HepG2 (cell line): Measurements from ENCODE around the gene DOK1. TPM values are rescaled to one million over a fixed set of nuclear protein-coding genes. Genes with fewer than 3 reads are reported as not detected.

ENCODE experiments used
- CEBPB ChIP-seq: IDR thresholded peaks from 2 replicates; pipeline ENCODE4 v1.6.1; 2011; ENCODE audit warnings: low read depth, low read length, improper control_type of control experiment, borderline replicate concordance
- DPF2 ChIP-seq: sonication (generic); formaldehyde crosslinking; IDR thresholded peaks from 2 replicates; pipeline ENCODE4 v1.4.0; 2020; ENCODE audit warnings: mild to moderate bottlenecking, low read depth, missing genetic modification reagents, borderline replicate concordance
- ERF ChIP-seq: IDR thresholded peaks from 2 replicates; pipeline ENCODE4 v1.6.1; 2018; ENCODE audit warnings: missing biosample characterization, missing genetic modification reagents
- KDM5B ChIP-seq: sonication (generic); formaldehyde crosslinking; IDR thresholded peaks from 2 replicates; pipeline ENCODE4 v1.4.0; 2020; ENCODE audit warnings: missing genetic modification reagents, mild to moderate bottlenecking, borderline replicate concordance
- MBNL3 ChIP-seq: fragments of 250-450 bp; sonication (Bioruptor Pico); conservative IDR thresholded peaks from 2 replicates; pipeline ENCODE4 v1.8.0; 2022; ENCODE audit warnings: mild to moderate bottlenecking, inconsistent platforms
- PITX1 ChIP-seq: sonication (generic); formaldehyde crosslinking; IDR thresholded peaks from 2 replicates; pipeline ENCODE4 v1.5.1; 2020; ENCODE audit warnings: mild to moderate bottlenecking, missing genetic modification reagents
- SOX6 ChIP-seq, 2 experiments: fragments of 450-650 bp in 1 of 2; sonication (generic) in 1 of 2; formaldehyde crosslinking in 1 of 2; IDR thresholded peaks; 2 replicates each; pipeline versions ENCODE4 v1.4.0 to v1.6.1; 2017 to 2020; ENCODE audit warnings: antibody characterized with exemption in 1 of 2, mild to moderate bottlenecking in 1 of 2, missing genetic modification reagents in 1 of 2
- SSRP1 ChIP-seq: IDR thresholded peaks from 2 replicates; pipeline ENCODE4 v1.6.1; 2016; ENCODE audit warnings: control low read depth
- STAG1 ChIP-seq: sonication (generic); formaldehyde crosslinking; IDR thresholded peaks from 2 replicates; pipeline ENCODE4 v1.4.0; 2020; ENCODE audit warnings: missing genetic modification reagents
- ZBTB8A ChIP-seq: sonication (generic); formaldehyde crosslinking; IDR thresholded peaks from 2 replicates; pipeline ENCODE4 v1.4.0; 2020; ENCODE audit warnings: mild to moderate bottlenecking, low read depth, missing genetic modification reagents, borderline replicate concordance
- polyA plus RNA-seq, 8 experiments: library from polyadenylated mRNA; depleted of rRNA in 3 of 8; stranded (reverse) in 7 of 8; unstranded in 1 of 8; fragments of >200 nt; fragmentation: Illumina TruSeq in 4 of 8; extraction: Trizol in 4 of 8; gene quantifications; 2 replicates each; pipeline versions ENCODE4 v1.2.1 to v1.2.3, GENCODE V29; 2011 to 2016; ENCODE audit warnings: low read depth in 4 of 8, missing spikeins in 1 of 8, mixed read lengths in 1 of 8; ENCODE audit not compliant: insufficient read depth in 1 of 8
- total RNA-seq, 5 experiments: library from RNA; depleted of rRNA; stranded (reverse); fragments of >200 nt; fragmentation: Illumina TruSeq; extraction: Trizol; gene quantifications; 2 replicates each; pipeline ENCODE4 v1.2.3, GENCODE V29; 2016; ENCODE audit warnings: low read depth in 1 of 5
- TF ChIP-seq, protein P1 (sequence below), 2 experiments: sonication (generic) in 1 of 2; formaldehyde crosslinking in 1 of 2; IDR thresholded peaks; 2 replicates each; pipeline versions ENCODE4 v1.5.1 to v1.6.1; 2011 to 2020; ENCODE audit warnings: borderline replicate concordance in 1 of 2, low read depth in 1 of 2, low read length in 1 of 2, mild to moderate bottlenecking in 1 of 2, missing genetic modification reagents in 1 of 2, moderate library complexity in 1 of 2
- TF ChIP-seq, protein P2 (sequence below): sonication (generic); formaldehyde crosslinking; IDR thresholded peaks from 2 replicates; pipeline ENCODE4 v1.8.1; 2023; ENCODE audit warnings: missing genetic modification reagents, mild to moderate bottlenecking, borderline replicate concordance
- TF ChIP-seq, protein P3 (sequence below), 2 experiments: sonication (generic) in 1 of 2; formaldehyde crosslinking in 1 of 2; IDR thresholded peaks; 2 replicates each; pipeline versions ENCODE4 v1.4.0 to v1.6.1; 2018 to 2020; ENCODE audit warnings: missing genetic modification reagents in 2 of 2, borderline replicate concordance in 1 of 2, low read depth in 1 of 2, mild to moderate bottlenecking in 1 of 2, missing biosample characterization in 1 of 2
- TF ChIP-seq, protein P4 (sequence below): sonication (generic); formaldehyde crosslinking; IDR thresholded peaks from 2 replicates; pipeline ENCODE4 v1.4.0; 2020; ENCODE audit warnings: missing genetic modification reagents, borderline replicate concordance
- TF ChIP-seq, protein P5 (sequence below): sonication (generic); formaldehyde crosslinking; conservative IDR thresholded peaks from 2 replicates; pipeline ENCODE4 v1.8.0; 2022; ENCODE audit warnings: missing genetic modification reagents

Gene DOK1
- total and polyA plus RNA-seq, 2 of the 13 experiments (the other 11 are each of a cell fraction or from before 2014, with no cell fraction given), result 0.53 to 0.74 TPM

DNA sequence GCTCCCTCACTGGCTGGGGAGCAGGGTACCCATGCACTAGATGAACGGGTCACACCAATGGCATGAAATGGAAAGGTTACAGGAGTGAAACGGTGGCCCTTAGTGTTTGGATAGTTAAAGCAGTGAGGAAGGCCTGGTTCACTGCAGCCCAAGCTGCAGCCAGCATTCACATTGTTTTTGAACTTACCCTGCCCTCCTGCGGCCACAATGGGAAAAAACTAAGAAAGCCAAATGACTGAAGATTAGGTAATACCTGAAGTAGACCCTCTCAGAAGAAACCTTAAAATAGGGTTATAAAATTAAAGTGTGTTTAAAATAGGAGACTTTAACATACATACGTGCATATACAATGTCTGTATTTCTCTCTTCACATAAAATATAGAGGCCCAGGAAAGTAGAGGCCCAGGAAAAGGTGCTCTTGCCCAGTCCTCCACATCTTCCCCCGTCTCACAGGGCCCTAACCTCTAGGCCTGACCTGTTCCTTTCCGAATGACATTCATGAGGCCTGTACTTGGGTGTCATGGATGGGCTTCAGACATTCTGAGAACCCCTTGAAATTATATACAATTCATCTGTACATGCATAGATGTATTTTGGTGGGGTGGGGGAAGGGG, 33.3 kb downstream of the DOK1 start (continued):
- TF ChIP-seq, protein P1, sequence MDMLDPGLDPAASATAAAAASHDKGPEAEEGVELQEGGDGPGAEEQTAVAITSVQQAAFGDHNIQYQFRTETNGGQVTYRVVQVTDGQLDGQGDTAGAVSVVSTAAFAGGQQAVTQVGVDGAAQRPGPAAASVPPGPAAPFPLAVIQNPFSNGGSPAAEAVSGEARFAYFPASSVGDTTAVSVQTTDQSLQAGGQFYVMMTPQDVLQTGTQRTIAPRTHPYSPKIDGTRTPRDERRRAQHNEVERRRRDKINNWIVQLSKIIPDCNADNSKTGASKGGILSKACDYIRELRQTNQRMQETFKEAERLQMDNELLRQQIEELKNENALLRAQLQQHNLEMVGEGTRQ (IDR thresholded peaks at IDR 0.05; ENCODE audit: low read depth, low read length), result no peak
- TF ChIP-seq, protein P1 (CRISPR knock-in tag; IDR thresholded peaks at IDR 0.05; ENCODE audit: borderline replicate concordance), result no peak
- TF ChIP-seq KDM5B (CRISPR knock-in tag) (no peak), STAG1 (CRISPR knock-in tag) (peak; percentile 96), ZBTB8A (CRISPR knock-in tag) (no peak), SOX6 (IDR thresholded peaks at IDR 0.05) (no peak), SOX6 (CRISPR knock-in tag; IDR thresholded peaks at IDR 0.05) (no peak), ERF (CRISPR knock-in tag) (0 out of 2 replicates have a peak, but pooled peaks have one; percentile 27), DPF2 (CRISPR knock-in tag) (no peak), PITX1 (no peak), SSRP1 (CRISPR knock-in tag) (no peak), MBNL3 (no peak), CEBPB (peak; percentile 46; the same call in 1 of the 2 replicates)
- TF ChIP-seq, protein P2, sequence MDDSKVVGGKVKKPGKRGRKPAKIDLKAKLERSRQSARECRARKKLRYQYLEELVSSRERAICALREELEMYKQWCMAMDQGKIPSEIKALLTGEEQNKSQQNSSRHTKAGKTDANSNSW (CRISPR knock-in tag), result no peak
- TF ChIP-seq, protein P3, sequence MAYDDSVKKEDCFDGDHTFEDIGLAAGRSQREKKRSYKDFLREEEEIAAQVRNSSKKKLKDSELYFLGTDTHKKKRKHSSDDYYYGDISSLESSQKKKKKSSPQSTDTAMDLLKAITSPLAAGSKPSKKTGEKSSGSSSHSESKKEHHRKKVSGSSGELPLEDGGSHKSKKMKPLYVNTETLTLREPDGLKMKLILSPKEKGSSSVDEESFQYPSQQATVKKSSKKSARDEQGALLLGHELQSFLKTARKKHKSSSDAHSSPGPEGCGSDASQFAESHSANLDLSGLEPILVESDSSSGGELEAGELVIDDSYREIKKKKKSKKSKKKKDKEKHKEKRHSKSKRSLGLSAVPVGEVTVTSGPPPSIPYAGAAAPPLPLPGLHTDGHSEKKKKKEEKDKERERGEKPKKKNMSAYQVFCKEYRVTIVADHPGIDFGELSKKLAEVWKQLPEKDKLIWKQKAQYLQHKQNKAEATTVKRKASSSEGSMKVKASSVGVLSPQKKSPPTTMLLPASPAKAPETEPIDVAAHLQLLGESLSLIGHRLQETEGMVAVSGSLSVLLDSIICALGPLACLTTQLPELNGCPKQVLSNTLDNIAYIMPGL (CRISPR knock-in tag; IDR thresholded peaks at IDR 0.05; ENCODE audit: borderline replicate concordance in 1 of 2, low read depth in 1 of 2), result peak; percentile 43 to 60; a peak in 3 of 4 replicates
- TF ChIP-seq, protein P4, sequence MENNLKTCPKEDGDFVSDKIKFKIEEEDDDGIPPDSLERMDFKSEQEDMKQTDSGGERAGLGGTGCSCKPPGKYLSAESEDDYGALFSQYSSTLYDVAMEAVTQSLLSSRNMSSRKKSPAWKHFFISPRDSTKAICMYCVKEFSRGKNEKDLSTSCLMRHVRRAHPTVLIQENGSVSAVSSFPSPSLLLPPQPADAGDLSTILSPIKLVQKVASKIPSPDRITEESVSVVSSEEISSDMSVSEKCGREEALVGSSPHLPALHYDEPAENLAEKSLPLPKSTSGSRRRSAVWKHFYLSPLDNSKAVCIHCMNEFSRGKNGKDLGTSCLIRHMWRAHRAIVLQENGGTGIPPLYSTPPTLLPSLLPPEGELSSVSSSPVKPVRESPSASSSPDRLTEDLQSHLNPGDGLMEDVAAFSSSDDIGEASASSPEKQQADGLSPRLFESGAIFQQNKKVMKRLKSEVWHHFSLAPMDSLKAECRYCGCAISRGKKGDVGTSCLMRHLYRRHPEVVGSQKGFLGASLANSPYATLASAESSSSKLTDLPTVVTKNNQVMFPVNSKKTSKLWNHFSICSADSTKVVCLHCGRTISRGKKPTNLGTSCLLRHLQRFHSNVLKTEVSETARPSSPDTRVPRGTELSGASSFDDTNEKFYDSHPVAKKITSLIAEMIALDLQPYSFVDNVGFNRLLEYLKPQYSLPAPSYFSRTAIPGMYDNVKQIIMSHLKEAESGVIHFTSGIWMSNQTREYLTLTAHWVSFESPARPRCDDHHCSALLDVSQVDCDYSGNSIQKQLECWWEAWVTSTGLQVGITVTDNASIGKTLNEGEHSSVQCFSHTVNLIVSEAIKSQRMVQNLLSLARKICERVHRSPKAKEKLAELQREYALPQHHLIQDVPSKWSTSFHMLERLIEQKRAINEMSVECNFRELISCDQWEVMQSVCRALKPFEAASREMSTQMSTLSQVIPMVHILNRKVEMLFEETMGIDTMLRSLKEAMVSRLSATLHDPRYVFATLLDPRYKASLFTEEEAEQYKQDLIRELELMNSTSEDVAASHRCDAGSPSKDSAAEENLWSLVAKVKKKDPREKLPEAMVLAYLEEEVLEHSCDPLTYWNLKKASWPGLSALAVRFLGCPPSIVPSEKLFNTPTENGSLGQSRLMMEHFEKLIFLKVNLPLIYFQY, result peak; percentile 58; the same call in 1 of the 2 replicates
- TF ChIP-seq, protein P5, sequence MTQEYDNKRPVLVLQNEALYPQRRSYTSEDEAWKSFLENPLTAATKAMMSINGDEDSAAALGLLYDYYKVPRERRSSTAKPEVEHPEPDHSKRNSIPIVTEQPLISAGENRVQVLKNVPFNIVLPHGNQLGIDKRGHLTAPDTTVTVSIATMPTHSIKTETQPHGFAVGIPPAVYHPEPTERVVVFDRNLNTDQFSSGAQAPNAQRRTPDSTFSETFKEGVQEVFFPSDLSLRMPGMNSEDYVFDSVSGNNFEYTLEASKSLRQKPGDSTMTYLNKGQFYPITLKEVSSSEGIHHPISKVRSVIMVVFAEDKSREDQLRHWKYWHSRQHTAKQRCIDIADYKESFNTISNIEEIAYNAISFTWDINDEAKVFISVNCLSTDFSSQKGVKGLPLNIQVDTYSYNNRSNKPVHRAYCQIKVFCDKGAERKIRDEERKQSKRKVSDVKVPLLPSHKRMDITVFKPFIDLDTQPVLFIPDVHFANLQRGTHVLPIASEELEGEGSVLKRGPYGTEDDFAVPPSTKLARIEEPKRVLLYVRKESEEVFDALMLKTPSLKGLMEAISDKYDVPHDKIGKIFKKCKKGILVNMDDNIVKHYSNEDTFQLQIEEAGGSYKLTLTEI (CRISPR knock-in tag), result no peak
